ENCODE measurements around the gene BEST1. TPM values are rescaled to one million over a fixed set of nuclear protein-coding genes. Genes with fewer than 3 reads are reported as not detected.

The BEST1 gene
- total and polyA plus RNA-seq, 2 of the 13 experiments (the other 11 are each of a cell fraction or from before 2014, with no cell fraction given), result 0.09 to 0.65 TPM

DNA sequence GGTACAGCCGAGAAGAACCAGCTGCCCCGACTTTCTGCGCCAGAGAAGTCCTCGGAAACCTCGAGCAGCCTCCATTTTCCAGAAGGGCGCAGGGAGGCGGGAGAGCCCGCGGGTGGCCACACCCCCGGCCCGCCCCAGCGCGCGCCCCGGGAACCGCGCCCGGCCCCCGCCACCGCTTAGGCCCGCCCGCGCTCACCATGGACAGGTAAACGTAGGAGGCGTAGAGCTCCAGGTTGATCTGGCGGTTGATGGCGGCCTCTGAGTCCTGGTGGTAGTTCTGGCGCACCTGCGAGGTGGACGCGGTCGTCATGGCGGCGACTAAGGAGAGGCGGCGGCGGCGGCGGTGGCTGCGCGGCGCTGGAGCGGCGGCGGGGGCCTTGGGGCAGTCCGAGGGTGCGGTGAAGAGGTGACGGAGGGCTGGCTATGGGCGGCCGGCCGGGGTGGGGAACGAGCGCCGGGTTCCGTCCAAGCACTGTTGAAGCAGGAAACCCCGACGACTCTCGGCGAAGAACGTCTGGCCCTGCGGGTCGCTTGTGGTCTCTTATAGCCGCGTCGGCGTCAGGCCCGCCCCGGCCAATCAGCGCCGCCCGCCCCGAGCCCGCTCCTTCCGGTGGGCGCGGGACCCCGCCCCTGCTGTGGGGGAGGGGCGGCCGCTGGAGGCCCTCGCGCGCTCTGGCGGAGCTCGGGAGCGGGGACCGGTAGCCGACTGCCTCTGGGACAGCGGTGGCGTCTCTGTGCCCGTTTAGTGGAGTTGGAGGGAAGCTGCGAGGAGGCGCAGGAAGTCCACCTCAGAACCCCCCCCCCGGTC lies 17.2 kb downstream of the BEST1 start, which contains the start of gene FTH1 (continued):
- TF ChIP-seq, protein P1, sequence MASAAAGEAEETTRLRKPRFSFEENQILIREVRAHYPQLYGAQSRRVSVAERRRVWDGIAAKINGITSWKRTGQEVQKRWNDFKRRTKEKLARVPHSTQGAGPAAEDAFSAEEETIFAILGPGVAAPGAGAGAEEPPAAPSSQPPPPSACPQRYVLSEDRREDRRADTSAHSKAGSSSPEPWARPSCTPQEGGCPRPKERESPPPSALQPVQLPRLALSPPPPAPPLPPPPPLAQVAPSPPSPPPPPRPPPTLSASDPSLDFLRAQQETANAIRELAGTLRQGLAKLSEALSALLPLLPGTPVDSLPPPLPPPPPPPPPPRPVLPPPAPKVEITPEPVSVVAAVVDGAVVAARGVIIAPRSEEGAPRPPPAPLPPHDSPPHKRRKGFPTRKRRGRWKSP (CRISPR knock-in tag; IDR thresholded peaks at IDR 0.05), result 0 out of 2 replicates have a peak, but pooled peaks have one; percentile 45
- TF ChIP-seq SKI (IDR thresholded peaks at IDR 0.05; ENCODE audit: partially characterized antibody) (peak; percentile 62), RBFOX2 (IDR thresholded peaks at IDR 0.05; ENCODE audit: low read depth, low read length) (peak; percentile 99), ZBTB14 (CRISPR knock-in tag; IDR thresholded peaks at IDR 0.05) (peak; percentile 83), MZF1 (CRISPR knock-in tag; IDR thresholded peaks at IDR 0.05; ENCODE audit: borderline replicate concordance) (no peak), TCF12 (IDR thresholded peaks at IDR 0.05) (no peak), TCF12 (CRISPR knock-in tag; IDR thresholded peaks at IDR 0.05) (0 out of 2 replicates have a peak, but pooled peaks have one; percentile 48), ZNF703 (CRISPR knock-in tag; IDR thresholded peaks at IDR 0.05; ENCODE audit: borderline replicate concordance) (0 out of 2 replicates have a peak, but pooled peaks have one; percentile 73), NKX3-1 (CRISPR knock-in tag; IDR thresholded peaks at IDR 0.05) (peak; percentile 67), ZHX1 (CRISPR knock-in tag; IDR thresholded peaks at IDR 0.05; ENCODE audit: low read depth) (peak; percentile 83; the same call in 1 of the 2 replicates), ASH2L (IDR thresholded peaks at IDR 0.05; ENCODE audit: insufficient read length, low read depth, low read length) (peak; percentile 11), BCL6 (CRISPR knock-in tag; IDR thresholded peaks at IDR 0.05) (no peak), MEIS1 (CRISPR knock-in tag; IDR thresholded peaks at IDR 0.05; ENCODE audit: borderline replicate concordance) (no peak), FOXJ3 (CRISPR knock-in tag; IDR thresholded peaks at IDR 0.05; ENCODE audit: borderline replicate concordance) (no peak), ZNF605 (CRISPR knock-in tag; IDR thresholded peaks at IDR 0.05) (no peak; the same call in 1 of the 2 replicates), ZNF879 (CRISPR knock-in tag; IDR thresholded peaks at IDR 0.05) (no peak), KMT2A (CRISPR knock-in tag; IDR thresholded peaks at IDR 0.05) (peak; percentile 3; the same call in 1 of the 2 replicates), MAX (IDR thresholded peaks at IDR 0.05) (no peak), SIN3B (IDR thresholded peaks at IDR 0.05; ENCODE audit: low read length) (no peak)
- TF ChIP-seq, protein P2, sequence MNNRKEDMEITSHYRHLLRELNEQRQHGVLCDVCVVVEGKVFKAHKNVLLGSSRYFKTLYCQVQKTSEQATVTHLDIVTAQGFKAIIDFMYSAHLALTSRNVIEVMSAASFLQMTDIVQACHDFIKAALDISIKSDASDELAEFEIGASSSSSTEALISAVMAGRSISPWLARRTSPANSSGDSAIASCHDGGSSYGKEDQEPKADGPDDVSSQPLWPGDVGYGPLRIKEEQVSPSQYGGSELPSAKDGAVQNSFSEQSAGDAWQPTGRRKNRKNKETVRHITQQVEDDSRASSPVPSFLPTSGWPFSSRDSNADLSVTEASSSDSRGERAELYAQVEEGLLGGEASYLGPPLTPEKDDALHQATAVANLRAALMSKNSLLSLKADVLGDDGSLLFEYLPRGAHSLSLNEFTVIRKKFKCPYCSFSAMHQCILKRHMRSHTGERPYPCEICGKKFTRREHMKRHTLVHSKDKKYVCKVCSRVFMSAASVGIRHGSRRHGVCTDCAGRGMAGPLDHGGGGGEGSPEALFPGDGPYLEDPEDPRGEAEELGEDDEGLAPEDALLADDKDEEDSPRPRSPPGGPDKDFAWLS (CRISPR knock-in tag; IDR thresholded peaks at IDR 0.05; ENCODE audit: borderline replicate concordance), result no peak
